ENCODE measurements around the gene URB2. TPM values are rescaled to one million over a fixed set of nuclear protein-coding genes. Genes with fewer than 3 reads are reported as not detected.

URB2 gene
- total and polyA plus RNA-seq, 10 of the 15 experiments (the other 5 are each of a cell fraction or from before 2014, with no cell fraction given), result 2.7 to 24.0 (median 16.9) TPM

DNA sequence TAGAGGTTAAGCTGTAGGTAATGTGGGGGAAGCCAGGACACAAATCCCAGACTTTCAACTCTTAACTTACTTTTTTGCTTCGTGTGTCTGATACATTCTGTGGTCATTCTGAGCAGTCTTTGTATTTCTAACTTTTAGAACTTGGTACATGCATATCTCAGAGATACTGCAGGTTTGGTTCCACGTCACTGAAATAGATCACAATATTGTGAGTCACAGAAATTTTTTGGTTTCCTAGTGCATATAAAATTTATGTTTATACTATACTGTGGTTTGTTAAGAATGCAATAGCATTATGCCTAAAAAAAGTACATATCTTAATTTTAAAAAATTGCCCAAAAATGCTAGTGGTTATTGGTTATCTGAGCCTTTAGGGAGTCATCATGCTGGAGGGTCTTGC is 3.2 kb downstream of the URB2 start:
- ChIA-PET SMC1A (ENCODE audit: uncharacterized antibody, unreplicated experiment) (interaction anchor here (1.5 to 2.1 kb wide), 2 partner anchors 72 to 121 kb away, joined by 3 to 5 read pairs; partner anchors contain the start of gene NUP133), CTCF (interaction anchor here (1.4 to 1.5 kb wide), 2 partner anchors 32 to 50 kb away, joined by 3 to 4 read pairs; no protein-coding TSS in a partner anchor), POLR2A (no interaction called here), RAD21 (ENCODE audit: unreplicated experiment) (interaction anchor here (1.0 kb wide), 1 partner anchor 70 kb away, joined by 3 read pairs; the partner anchor contains the start of gene ABCB10)
- Histone ChIP-seq H3K4me2 (ENCODE audit: control insufficient read depth, insufficient read depth) (no peak overlapping the region), H2AFZ (ENCODE audit: control insufficient read depth, low read depth, low read length) (no peak overlapping the region), H3K36me3 (ENCODE audit: control insufficient read depth in 2 of 2, insufficient read depth in 2 of 2, low read length in 1 of 2) (peaks cover 0 to 3% of the 10 kb centered on the region in 2 experiments; a peak in 2 of 4 replicates), H3K27me3 (replicated peaks in 1 of 2; ENCODE audit: control insufficient read depth in 2 of 2, insufficient read depth in 2 of 2, low read length in 1 of 2) (no peaks in the 10 kb centered on the region), H3K9me3 (replicated peaks; ENCODE audit: control insufficient read depth, insufficient read depth, low read length) (no peaks in the 10 kb centered on the region), H3K4me1 (ENCODE audit: control insufficient read depth, insufficient read depth, low read length) (peaks cover 1% of the 10 kb centered on the region; the same call in 1 of the 2 replicates), H3K9ac (ENCODE audit: control insufficient read depth, insufficient read depth, low read length) (no peak overlapping the region), H3K27ac (ENCODE audit: control insufficient read depth, insufficient read depth) (no peak overlapping the region), H4K20me1 (ENCODE audit: control insufficient read depth, insufficient read depth) (no peaks in the 10 kb centered on the region), H3K4me3 (no peak overlapping the region), H3K79me2 (ENCODE audit: control insufficient read depth, insufficient read depth, low read length) (peaks cover 68% of the 10 kb centered on the region)
- no peak for FAIRE-seq
- no peak for DNase-seq (ENCODE audit: low read depth, low spot score)
- no peak for ATAC-seq
- 48% methylated on average over 2 of the region's 2 CpGs for WGBS (ENCODE audit: insufficient coverage, insufficient replicate concordance, low lambda C conversion rate, missing lambda C conversion rate)
- in situ Hi-C loops (cut with MboI) (loop anchor here (5.0 kb wide), 1 partner anchor 67 kb away; no protein-coding TSS in a partner anchor), intact Hi-C loops (cut with micrococcal nuclease; ENCODE audit: unreplicated experiment) (no loop called here)
- BruUV-seq (replicated peaks), result no TSS peak
- TF ChIP-seq TCF12 (IDR thresholded peaks at IDR 0.05; ENCODE audit: low read depth, low read length) (no peak), JUND (IDR thresholded peaks at IDR 0.05; ENCODE audit: low read depth, low read length) (no peak), POLR2AphosphoS5 (IDR thresholded peaks at IDR 0.05; ENCODE audit: low read length) (no peak), HDAC2 (IDR thresholded peaks at IDR 0.05) (no peak), NFYB (IDR thresholded peaks at IDR 0.05; ENCODE audit: insufficient read depth, low read depth, low read length) (no peak), HCFC1 (IDR thresholded peaks at IDR 0.05; ENCODE audit: low read length) (no peak), NR2C2 (IDR thresholded peaks at IDR 0.05; ENCODE audit: borderline replicate concordance, control insufficient read depth, insufficient read length, low read depth) (no peak)
- TF ChIP-seq, protein P1, sequence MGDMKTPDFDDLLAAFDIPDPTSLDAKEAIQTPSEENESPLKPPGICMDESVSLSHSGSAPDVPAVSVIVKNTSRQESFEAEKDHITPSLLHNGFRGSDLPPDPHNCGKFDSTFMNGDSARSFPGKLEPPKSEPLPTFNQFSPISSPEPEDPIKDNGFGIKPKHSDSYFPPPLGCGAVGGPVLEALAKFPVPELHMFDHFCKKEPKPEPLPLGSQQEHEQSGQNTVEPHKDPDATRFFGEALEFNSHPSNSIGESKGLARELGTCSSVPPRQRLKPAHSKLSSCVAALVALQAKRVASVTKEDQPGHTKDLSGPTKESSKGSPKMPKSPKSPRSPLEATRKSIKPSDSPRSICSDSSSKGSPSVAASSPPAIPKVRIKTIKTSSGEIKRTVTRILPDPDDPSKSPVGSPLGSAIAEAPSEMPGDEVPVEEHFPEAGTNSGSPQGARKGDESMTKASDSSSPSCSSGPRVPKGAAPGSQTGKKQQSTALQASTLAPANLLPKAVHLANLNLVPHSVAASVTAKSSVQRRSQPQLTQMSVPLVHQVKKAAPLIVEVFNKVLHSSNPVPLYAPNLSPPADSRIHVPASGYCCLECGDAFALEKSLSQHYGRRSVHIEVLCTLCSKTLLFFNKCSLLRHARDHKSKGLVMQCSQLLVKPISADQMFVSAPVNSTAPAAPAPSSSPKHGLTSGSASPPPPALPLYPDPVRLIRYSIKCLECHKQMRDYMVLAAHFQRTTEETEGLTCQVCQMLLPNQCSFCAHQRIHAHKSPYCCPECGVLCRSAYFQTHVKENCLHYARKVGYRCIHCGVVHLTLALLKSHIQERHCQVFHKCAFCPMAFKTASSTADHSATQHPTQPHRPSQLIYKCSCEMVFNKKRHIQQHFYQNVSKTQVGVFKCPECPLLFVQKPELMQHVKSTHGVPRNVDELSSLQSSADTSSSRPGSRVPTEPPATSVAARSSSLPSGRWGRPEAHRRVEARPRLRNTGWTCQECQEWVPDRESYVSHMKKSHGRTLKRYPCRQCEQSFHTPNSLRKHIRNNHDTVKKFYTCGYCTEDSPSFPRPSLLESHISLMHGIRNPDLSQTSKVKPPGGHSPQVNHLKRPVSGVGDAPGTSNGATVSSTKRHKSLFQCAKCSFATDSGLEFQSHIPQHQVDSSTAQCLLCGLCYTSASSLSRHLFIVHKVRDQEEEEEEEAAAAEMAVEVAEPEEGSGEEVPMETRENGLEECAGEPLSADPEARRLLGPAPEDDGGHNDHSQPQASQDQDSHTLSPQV (IDR thresholded peaks at IDR 0.05), result no peak
- TF ChIP-seq, protein P2, sequence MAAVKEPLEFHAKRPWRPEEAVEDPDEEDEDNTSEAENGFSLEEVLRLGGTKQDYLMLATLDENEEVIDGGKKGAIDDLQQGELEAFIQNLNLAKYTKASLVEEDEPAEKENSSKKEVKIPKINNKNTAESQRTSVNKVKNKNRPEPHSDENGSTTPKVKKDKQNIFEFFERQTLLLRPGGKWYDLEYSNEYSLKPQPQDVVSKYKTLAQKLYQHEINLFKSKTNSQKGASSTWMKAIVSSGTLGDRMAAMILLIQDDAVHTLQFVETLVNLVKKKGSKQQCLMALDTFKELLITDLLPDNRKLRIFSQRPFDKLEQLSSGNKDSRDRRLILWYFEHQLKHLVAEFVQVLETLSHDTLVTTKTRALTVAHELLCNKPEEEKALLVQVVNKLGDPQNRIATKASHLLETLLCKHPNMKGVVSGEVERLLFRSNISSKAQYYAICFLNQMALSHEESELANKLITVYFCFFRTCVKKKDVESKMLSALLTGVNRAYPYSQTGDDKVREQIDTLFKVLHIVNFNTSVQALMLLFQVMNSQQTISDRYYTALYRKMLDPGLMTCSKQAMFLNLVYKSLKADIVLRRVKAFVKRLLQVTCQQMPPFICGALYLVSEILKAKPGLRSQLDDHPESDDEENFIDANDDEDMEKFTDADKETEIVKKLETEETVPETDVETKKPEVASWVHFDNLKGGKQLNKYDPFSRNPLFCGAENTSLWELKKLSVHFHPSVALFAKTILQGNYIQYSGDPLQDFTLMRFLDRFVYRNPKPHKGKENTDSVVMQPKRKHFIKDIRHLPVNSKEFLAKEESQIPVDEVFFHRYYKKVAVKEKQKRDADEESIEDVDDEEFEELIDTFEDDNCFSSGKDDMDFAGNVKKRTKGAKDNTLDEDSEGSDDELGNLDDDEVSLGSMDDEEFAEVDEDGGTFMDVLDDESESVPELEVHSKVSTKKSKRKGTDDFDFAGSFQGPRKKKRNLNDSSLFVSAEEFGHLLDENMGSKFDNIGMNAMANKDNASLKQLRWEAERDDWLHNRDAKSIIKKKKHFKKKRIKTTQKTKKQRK (IDR thresholded peaks at IDR 0.05; ENCODE audit: low read depth, low read length), result no peak
- TF ChIP-seq, protein P3, sequence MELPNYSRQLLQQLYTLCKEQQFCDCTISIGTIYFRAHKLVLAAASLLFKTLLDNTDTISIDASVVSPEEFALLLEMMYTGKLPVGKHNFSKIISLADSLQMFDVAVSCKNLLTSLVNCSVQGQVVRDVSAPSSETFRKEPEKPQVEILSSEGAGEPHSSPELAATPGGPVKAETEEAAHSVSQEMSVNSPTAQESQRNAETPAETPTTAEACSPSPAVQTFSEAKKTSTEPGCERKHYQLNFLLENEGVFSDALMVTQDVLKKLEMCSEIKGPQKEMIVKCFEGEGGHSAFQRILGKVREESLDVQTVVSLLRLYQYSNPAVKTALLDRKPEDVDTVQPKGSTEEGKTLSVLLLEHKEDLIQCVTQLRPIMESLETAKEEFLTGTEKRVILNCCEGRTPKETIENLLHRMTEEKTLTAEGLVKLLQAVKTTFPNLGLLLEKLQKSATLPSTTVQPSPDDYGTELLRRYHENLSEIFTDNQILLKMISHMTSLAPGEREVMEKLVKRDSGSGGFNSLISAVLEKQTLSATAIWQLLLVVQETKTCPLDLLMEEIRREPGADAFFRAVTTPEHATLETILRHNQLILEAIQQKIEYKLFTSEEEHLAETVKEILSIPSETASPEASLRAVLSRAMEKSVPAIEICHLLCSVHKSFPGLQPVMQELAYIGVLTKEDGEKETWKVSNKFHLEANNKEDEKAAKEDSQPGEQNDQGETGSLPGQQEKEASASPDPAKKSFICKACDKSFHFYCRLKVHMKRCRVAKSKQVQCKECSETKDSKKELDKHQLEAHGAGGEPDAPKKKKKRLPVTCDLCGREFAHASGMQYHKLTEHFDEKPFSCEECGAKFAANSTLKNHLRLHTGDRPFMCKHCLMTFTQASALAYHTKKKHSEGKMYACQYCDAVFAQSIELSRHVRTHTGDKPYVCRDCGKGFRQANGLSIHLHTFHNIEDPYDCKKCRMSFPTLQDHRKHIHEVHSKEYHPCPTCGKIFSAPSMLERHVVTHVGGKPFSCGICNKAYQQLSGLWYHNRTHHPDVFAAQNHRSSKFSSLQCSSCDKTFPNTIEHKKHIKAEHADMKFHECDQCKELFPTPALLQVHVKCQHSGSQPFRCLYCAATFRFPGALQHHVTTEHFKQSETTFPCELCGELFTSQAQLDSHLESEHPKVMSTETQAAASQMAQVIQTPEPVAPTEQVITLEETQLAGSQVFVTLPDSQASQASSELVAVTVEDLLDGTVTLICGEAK (IDR thresholded peaks at IDR 0.05; ENCODE audit: borderline replicate concordance), result no peak
- TF ChIP-seq, protein P4, sequence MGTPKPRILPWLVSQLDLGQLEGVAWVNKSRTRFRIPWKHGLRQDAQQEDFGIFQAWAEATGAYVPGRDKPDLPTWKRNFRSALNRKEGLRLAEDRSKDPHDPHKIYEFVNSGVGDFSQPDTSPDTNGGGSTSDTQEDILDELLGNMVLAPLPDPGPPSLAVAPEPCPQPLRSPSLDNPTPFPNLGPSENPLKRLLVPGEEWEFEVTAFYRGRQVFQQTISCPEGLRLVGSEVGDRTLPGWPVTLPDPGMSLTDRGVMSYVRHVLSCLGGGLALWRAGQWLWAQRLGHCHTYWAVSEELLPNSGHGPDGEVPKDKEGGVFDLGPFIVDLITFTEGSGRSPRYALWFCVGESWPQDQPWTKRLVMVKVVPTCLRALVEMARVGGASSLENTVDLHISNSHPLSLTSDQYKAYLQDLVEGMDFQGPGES (IDR thresholded peaks at IDR 0.05), result no peak

Data from GM12878 (cell line).